ENCODE data around the gene NRL. TPM values are rescaled to one million over a fixed set of nuclear protein-coding genes. Genes with fewer than 3 reads are reported as not detected.

The NRL gene
- total RNA-seq, 2 experiments from 2014 or later, result 4.6 to 7.5 TPM

DNA sequence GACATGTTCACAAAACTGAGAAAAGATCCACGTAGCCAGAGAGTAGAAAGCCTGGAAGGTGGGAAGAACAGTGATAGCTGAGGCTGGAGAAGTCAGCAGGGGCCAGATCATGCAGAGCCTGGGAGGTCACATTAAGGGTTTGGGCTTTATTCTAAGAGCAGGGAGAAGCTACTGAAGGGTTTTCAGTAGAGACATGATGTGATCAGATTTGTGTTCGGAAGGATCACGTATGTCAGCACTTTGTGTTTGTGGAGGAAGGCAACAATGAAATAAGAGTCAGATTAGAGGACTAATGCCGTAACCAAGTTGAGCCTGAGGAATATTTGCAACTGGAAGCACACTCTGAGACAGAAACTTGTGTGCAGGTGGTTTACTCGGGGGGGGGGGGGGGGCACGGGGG, 24.9 kb downstream of the NRL start:
- Histone ChIP-seq H3K9me3 (ENCODE audit: low read length) (no peaks in the 10 kb centered on the region), H3K79me2 (ENCODE audit: insufficient read depth, low read depth, low read length) (no peaks in the 10 kb centered on the region), H3K4me2 (ENCODE audit: low read length) (no peak overlapping the region), H2AFZ (ENCODE audit: low read length) (no peak overlapping the region), H3K9me2 (ENCODE audit: insufficient read depth, low read length) (no peaks in the 10 kb centered on the region), H3K4me3 (ENCODE audit: low read depth, low read length, poor library complexity, severe bottlenecking) (no peak overlapping the region), H4K20me1 (ENCODE audit: insufficient read depth, low read length) (no peaks in the 10 kb centered on the region), H3K27ac (ENCODE audit: low read depth, low read length, poor library complexity, severe bottlenecking) (no peak overlapping the region), H3K4me1 (ENCODE audit: insufficient read depth, low read length, poor library complexity, severe bottlenecking) (peaks cover 28% of the 10 kb centered on the region), H3K36me3 (ENCODE audit: insufficient read depth, low read length) (no peaks in the 10 kb centered on the region)
- no peak for DNase-seq (ENCODE audit: low spot score)
- intact Hi-C loops (cut with micrococcal nuclease; ENCODE audit: unreplicated experiment), result loop anchor here (1.0 kb wide), 3 partner anchors 32 to 113 kb away; no protein-coding TSS in a partner anchor
- BruUV-seq (replicated peaks), result no TSS peak
- CTCF ChIA-PET (ENCODE audit: unreplicated experiment), result interaction anchor here (0.7 to 1.6 kb wide), 2 partner anchors 32 to 38 kb away, joined by 3 to 8 read pairs; partner anchors contain the start of gene CARMIL3
- POLR2A ChIA-PET, result interaction anchor here (0.7 to 1.4 kb wide), 4 partner anchors 38 to 414 kb away, joined by 3 to 4 read pairs (median 3); partner anchors contain the start of genes CARMIL3 and PSME2
- no peak for TF ChIP-seq EZH2phosphoT487 (IDR thresholded peaks at IDR 0.05; ENCODE audit: borderline replicate concordance, low read depth, low read length)
- TF ChIP-seq CTCF (conservative IDR thresholded peaks at IDR 0.05; ENCODE audit: low read length), result no peak

GRCh38 chr14:24088095-24088494, 26.7 kb downstream of the NRL start:
- Histone ChIP-seq H3K4me1 (ENCODE audit: insufficient read depth, low read length, poor library complexity, severe bottlenecking) (peaks cover 18% of the 10 kb centered on the region), H3K9me2 (ENCODE audit: insufficient read depth, low read length) (no peaks in the 10 kb centered on the region), H3K4me3 (ENCODE audit: low read depth, low read length, poor library complexity, severe bottlenecking) (no peak overlapping the region), H3K4me2 (ENCODE audit: low read length) (no peak overlapping the region), H3K79me2 (ENCODE audit: insufficient read depth, low read depth, low read length) (no peaks in the 10 kb centered on the region), H3K27ac (ENCODE audit: low read depth, low read length, poor library complexity, severe bottlenecking) (no peak overlapping the region), H4K20me1 (ENCODE audit: insufficient read depth, low read length) (no peaks in the 10 kb centered on the region), H2AFZ (ENCODE audit: low read length) (no peak overlapping the region), H3K9me3 (ENCODE audit: low read length) (no peaks in the 10 kb centered on the region), H3K36me3 (ENCODE audit: insufficient read depth, low read length) (no peaks in the 10 kb centered on the region)
- CTCF ChIA-PET (ENCODE audit: unreplicated experiment), result no interaction called here
- intact Hi-C loops (cut with micrococcal nuclease; ENCODE audit: unreplicated experiment), result no loop called here
- DNase-seq (ENCODE audit: low spot score), result no peak
- TF ChIP-seq EZH2phosphoT487 (IDR thresholded peaks at IDR 0.05; ENCODE audit: borderline replicate concordance, low read depth, low read length) (no peak), CTCF (conservative IDR thresholded peaks at IDR 0.05; ENCODE audit: low read length) (no peak)
- BruUV-seq (replicated peaks), result no TSS peak
- POLR2A ChIA-PET, result interaction anchor here (0.7 kb wide), 1 partner anchor 230 kb away, joined by 5 read pairs; no protein-coding TSS in a partner anchor

- BruUV-seq (replicated peaks), result no TSS peak
- no peak for DNase-seq (ENCODE audit: low spot score)
- H2AFZ ChIP-seq (ENCODE audit: low read length), result no peak overlapping the region
- peaks cover 12% of the 10 kb centered on the region for H3K4me1 ChIP-seq (ENCODE audit: insufficient read depth, low read length, poor library complexity, severe bottlenecking)
- TF ChIP-seq EZH2phosphoT487 (IDR thresholded peaks at IDR 0.05; ENCODE audit: borderline replicate concordance, low read depth, low read length), result no peak
- no peak for TF ChIP-seq CTCF (conservative IDR thresholded peaks at IDR 0.05; ENCODE audit: low read length)
- intact Hi-C loops (cut with micrococcal nuclease; ENCODE audit: unreplicated experiment), result no loop called here
- no peak overlapping the region for H3K27ac ChIP-seq (ENCODE audit: low read depth, low read length, poor library complexity, severe bottlenecking)
- H3K9me2 ChIP-seq (ENCODE audit: insufficient read depth, low read length), result no peaks in the 10 kb centered on the region
- no peaks in the 10 kb centered on the region for H3K9me3 ChIP-seq (ENCODE audit: low read length)
- H3K4me3 ChIP-seq (ENCODE audit: low read depth, low read length, poor library complexity, severe bottlenecking), result no peak overlapping the region
- CTCF ChIA-PET (ENCODE audit: unreplicated experiment), result no interaction called here
- H3K79me2 ChIP-seq (ENCODE audit: insufficient read depth, low read depth, low read length), result no peaks in the 10 kb centered on the region
- no peaks in the 10 kb centered on the region for H3K36me3 ChIP-seq (ENCODE audit: insufficient read depth, low read length)
- H4K20me1 ChIP-seq (ENCODE audit: insufficient read depth, low read length), result no peaks in the 10 kb centered on the region
- no peak overlapping the region for H3K4me2 ChIP-seq (ENCODE audit: low read length)
- POLR2A ChIA-PET, result no interaction called here
Measured at GRCh38 chr14:24087004-24087403, 27.7 kb downstream of the NRL start.
